Stimulated activated memory B cell treated with anti-CD40 and anti-IgM and Interleukin-4, amounts not matched to agents 10 μg/mL and 1 μg/mL and 100 μg/mL, for 72 hours (primary cell): ENCODE data around the gene PRKG1.

Experiments
- ATAC-seq: fragments of 150-1000 bp; cut with Tn5 transposase; 2 replicates; pipeline ENCODE4 v1.10.0; 2021
- H3K27ac Mint-ChIP-seq: one replicate; pipeline ENCODE4 v1.8.0; 2022; ENCODE audit warnings: mild to moderate bottlenecking, mixed read lengths
- H3K27me3 Mint-ChIP-seq: one replicate; pipeline ENCODE4 v1.8.0; 2022; ENCODE audit warnings: mixed read lengths
- H3K36me3 Mint-ChIP-seq: one replicate; pipeline ENCODE4 v1.8.0; 2022; ENCODE audit warnings: mixed read lengths
- H3K4me1 Mint-ChIP-seq: one replicate; pipeline ENCODE4 v1.8.0; 2022; ENCODE audit warnings: mixed read lengths
- H3K4me3 Mint-ChIP-seq: one replicate; pipeline ENCODE4 v1.8.0; 2022; ENCODE audit warnings: mild to moderate bottlenecking, moderate library complexity, mixed read lengths
- H3K9me3 Mint-ChIP-seq: one replicate; pipeline ENCODE4 v1.8.0; 2022; ENCODE audit warnings: mixed read lengths

Gene PRKG1

DNA sequence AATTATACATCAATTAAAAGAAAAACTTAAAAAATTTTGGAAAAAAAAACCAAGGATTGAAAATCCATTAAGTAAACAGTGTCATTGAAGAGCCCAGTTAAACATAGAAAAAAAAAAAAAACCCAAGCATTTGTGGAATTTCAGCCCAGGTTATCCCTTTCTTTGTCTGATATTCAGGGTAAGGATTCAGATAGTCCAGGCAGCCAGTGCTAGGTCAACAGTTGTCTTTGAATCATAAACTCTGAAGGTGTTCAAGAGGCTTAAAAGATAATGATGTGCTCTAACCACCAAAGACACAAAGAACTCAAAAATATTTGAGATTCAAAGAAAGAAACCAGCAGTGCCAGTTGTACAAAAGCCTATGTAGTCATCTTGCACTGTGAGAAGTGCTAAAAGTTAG is 969.5 kb downstream of the PRKG1 start:
- Mint-ChIP-seq H3K27me3 (no peaks in the 10 kb centered on the region), H3K27ac (no peak overlapping the region), H3K4me1 (no peaks in the 10 kb centered on the region), H3K9me3 (no peaks in the 10 kb centered on the region), H3K4me3 (no peak overlapping the region), H3K36me3 (no peaks in the 10 kb centered on the region)
- ATAC-seq: no peak

- Mint-ChIP-seq H3K27ac (no peak overlapping the region), H3K36me3 (no peaks in the 10 kb centered on the region), H3K27me3 (no peaks in the 10 kb centered on the region), H3K4me1 (no peaks in the 10 kb centered on the region), H3K4me3 (no peak overlapping the region), H3K9me3 (no peaks in the 10 kb centered on the region)
- no peak for ATAC-seq
Observed at GRCh38 chr10:52048051-52048450, 973.8 kb downstream of the PRKG1 start.

DNA sequence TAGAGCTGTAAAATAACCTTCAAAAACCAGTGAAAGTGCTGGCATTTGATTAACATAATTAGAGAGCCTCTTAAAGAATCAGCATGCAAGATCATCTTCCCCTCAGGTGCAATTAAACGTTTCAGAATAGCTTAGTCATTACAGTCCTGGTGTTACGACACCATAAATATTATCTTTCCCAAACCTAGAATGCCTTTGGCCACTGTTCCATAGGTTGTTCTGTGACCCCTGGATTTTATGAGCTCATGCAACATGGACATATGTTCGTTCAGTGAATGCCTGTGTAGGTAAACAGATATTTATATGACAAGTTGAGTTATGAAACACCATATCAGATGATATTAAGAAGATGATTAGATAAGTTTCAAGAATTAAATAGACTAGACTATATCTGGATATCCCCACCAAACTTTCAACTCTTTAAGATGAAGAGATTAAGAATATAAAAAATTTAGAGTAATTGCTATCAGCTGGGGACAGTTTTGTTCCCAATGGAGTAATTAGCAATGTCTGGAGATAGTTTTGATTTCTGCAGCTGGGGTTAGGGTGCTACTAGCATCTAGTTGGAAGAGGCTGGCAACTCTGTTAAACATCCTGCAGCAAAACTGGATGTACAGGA is 976.3 kb downstream of the PRKG1 start:
- Mint-ChIP-seq H3K27ac (no peak overlapping the region), H3K4me1 (no peaks in the 10 kb centered on the region), H3K4me3 (no peak overlapping the region), H3K9me3 (no peaks in the 10 kb centered on the region), H3K36me3 (no peaks in the 10 kb centered on the region), H3K27me3 (no peaks in the 10 kb centered on the region)
- ATAC-seq: no peak

DNA sequence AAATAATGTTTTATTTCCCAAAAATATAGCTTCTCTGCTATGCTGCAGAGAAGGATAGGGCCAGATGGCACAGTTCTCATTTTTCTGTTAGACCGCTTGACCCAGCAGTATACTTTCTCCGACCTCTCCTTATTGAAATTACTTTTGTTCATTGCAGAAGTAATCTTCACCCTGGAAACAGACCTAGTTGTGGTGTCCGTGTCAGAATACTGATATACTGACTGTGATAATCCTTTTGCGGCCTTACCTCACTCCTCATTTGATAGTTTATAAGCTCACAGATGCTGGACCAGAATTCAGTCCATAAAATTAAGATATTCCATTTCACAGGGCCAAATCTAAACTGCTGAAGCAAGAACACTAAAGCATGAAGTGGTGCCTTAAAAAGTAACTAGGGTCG is 979.2 kb downstream of the PRKG1 start:
- no peak overlapping the region for H3K27ac Mint-ChIP-seq
- no peaks in the 10 kb centered on the region for H3K9me3 Mint-ChIP-seq
- no peaks in the 10 kb centered on the region for H3K4me1 Mint-ChIP-seq
- H3K4me3 Mint-ChIP-seq: no peak overlapping the region
- no peaks in the 10 kb centered on the region for H3K36me3 Mint-ChIP-seq
- no peak for ATAC-seq
- no peaks in the 10 kb centered on the region for H3K27me3 Mint-ChIP-seq

DNA sequence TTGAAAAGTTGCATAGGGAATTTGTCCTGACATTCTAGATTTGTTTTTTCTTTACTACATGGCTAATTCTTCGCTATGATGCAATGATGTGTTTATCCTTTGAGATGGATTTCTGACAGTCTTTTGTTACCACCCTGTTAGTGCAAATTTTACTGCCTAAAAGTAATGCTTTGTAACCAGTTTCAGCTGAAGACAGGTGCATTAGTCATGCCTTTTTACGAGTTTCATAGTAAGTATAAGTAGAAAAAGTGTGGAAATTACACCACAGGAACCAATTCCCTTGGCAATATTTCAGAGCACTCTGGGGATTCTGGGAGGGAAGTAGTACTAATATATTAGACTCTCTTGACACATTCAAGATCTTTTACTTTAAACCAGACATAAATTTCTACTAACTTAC is 982.0 kb downstream of the PRKG1 start:
- no peak for ATAC-seq
- H3K36me3 Mint-ChIP-seq: no peaks in the 10 kb centered on the region

GRCh38 chr10:52059089-52059488 is 984.8 kb downstream of the PRKG1 start:
- no peaks in the 10 kb centered on the region for H3K36me3 Mint-ChIP-seq
- no peaks in the 10 kb centered on the region for H3K27me3 Mint-ChIP-seq
- no peaks in the 10 kb centered on the region for H3K4me1 Mint-ChIP-seq
- no peak overlapping the region for H3K4me3 Mint-ChIP-seq
- no peak overlapping the region for H3K27ac Mint-ChIP-seq
- ATAC-seq: no peak
- no peaks in the 10 kb centered on the region for H3K9me3 Mint-ChIP-seq

More for the DNA sequence above, 982.0 kb downstream of the PRKG1 start:
- Mint-ChIP-seq H3K27ac (no peak overlapping the region), H3K4me1 (no peaks in the 10 kb centered on the region), H3K4me3 (no peak overlapping the region), H3K27me3 (no peaks in the 10 kb centered on the region), H3K9me3 (no peaks in the 10 kb centered on the region)

GRCh38 chr10:52063159-52063558 is 988.9 kb downstream of the PRKG1 start:
- H3K27me3 Mint-ChIP-seq: no peaks in the 10 kb centered on the region
- no peak overlapping the region for H3K4me3 Mint-ChIP-seq
- H3K36me3 Mint-ChIP-seq: no peaks in the 10 kb centered on the region
- ATAC-seq: no peak
- H3K27ac Mint-ChIP-seq: no peak overlapping the region
- no peaks in the 10 kb centered on the region for H3K4me1 Mint-ChIP-seq
- no peaks in the 10 kb centered on the region for H3K9me3 Mint-ChIP-seq

- peak; percentile 48 for ATAC-seq
- Mint-ChIP-seq H3K4me3 (no peak overlapping the region), H3K27me3 (no peaks in the 10 kb centered on the region), H3K9me3 (no peaks in the 10 kb centered on the region), H3K27ac (no peak overlapping the region), H3K4me1 (no peaks in the 10 kb centered on the region), H3K36me3 (no peaks in the 10 kb centered on the region)
Observed at GRCh38 chr10:52064084-52064845, 990.0 kb downstream of the PRKG1 start.

DNA sequence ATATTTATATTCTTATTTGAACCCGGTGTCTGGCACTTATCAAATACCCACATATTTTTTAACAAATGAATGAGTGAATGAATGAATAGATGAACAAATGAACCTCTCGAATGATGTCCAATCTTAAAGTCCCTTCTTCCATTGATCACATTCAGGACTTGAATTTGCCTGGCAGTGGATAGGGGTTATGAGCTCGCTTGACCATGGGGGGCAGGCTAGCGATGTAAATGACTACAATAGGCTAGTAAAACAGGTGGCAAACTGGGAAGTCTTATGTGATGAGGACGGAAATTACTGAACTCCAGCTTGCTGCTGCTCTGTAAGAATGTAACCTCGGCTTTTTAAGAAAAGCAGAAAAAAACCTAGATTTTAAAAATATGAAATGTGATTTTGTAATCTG is 992.1 kb downstream of the PRKG1 start:
- Mint-ChIP-seq H3K4me1 (no peaks in the 10 kb centered on the region), H3K36me3 (no peaks in the 10 kb centered on the region), H3K4me3 (no peak overlapping the region), H3K9me3 (no peaks in the 10 kb centered on the region), H3K27me3 (no peaks in the 10 kb centered on the region), H3K27ac (no peak overlapping the region)
- no peak for ATAC-seq

DNA sequence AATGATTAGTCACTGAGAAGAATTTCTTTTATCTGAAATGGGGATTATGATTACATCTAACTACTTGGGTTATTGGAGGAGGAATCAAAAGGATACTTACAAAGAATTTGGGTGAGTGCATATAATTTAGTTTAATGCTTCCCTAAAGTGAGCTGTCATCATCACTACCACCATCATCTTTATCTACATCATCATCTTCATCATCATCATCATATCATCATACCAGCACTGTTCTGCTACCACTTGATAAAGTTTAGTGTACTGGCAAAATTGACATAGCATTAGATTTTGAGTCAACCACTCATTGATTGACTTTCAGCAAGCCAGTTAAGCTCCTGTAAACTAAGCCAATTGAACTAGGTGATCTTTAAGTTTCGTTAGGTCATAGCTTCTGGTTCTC is 994.2 kb downstream of the PRKG1 start:
- Mint-ChIP-seq H3K27ac (no peak overlapping the region), H3K9me3 (no peaks in the 10 kb centered on the region), H3K36me3 (no peaks in the 10 kb centered on the region), H3K4me3 (no peak overlapping the region), H3K27me3 (no peaks in the 10 kb centered on the region), H3K4me1 (no peaks in the 10 kb centered on the region)
- ATAC-seq: no peak

DNA sequence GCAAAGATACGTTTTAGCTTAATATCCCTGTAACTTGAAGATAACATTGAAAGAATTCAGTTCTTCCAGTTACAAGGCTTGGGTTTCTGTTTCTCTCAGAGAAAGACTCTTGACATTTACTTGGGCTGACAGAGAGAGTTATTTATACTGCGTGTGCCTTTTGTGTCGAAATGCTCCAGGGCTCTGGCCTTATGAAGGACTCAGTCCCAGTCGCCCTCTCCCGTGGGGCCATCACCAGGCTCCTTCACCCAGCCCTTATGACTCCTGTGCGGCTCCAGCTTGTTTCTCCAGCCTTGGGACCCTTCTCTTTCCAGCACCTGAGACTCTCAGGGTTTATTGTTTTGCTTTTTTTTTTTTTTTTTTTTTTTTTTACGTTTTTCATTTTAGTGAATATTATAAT is 997.5 kb downstream of the PRKG1 start:
- ATAC-seq: no peak
- Mint-ChIP-seq H3K9me3 (no peaks in the 10 kb centered on the region), H3K27ac (no peak overlapping the region), H3K36me3 (no peaks in the 10 kb centered on the region), H3K27me3 (no peaks in the 10 kb centered on the region), H3K4me1 (no peaks in the 10 kb centered on the region), H3K4me3 (no peak overlapping the region)

DNA sequence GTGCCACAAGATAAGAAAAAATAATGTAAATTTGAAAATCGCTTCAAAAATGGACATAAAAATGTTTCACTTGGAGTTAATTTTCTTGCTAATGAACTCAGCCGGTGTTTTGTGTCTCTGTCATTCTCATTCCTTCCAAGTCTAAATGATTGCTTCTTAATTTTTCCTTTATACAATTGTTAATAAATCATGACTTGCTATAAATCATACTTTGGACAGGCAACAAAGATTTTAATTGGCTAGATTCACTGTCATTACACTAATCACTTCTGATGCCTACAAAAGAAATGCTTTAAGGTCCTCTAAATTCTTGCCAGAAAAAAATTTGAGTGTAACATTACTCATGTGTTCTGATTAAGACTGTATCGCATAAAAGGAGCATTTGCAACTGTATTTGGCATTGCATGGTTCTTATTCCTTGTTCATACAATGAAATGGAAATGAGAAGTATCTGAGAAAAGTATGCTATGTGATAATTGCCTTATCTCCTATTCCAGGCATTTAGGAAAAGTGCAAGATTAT is 1000.3 kb downstream of the PRKG1 start:
- H3K36me3 Mint-ChIP-seq: no peaks in the 10 kb centered on the region
- no peak for ATAC-seq
- no peaks in the 10 kb centered on the region for H3K4me1 Mint-ChIP-seq
- no peaks in the 10 kb centered on the region for H3K27me3 Mint-ChIP-seq
- H3K27ac Mint-ChIP-seq: no peak overlapping the region
- H3K9me3 Mint-ChIP-seq: no peaks in the 10 kb centered on the region
- no peak overlapping the region for H3K4me3 Mint-ChIP-seq

DNA sequence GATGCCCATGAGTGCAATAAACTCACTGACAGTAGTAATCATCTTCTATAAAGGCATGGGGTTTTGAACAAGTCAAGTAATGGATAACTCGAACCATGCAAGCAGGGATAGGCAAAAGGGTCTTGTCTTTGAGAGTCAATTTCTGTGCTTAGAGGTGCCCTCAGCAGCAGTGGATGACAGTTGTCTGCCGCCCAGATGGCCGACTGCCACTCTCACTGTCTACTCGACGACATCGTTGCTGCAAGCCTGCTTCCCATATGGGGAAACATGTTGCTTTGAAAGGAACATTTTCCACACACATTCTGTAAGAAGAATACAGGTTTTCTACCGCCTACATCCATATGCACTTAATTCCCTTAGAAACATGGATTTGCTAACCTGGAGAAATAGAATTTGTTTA is 1003.5 kb downstream of the PRKG1 start:
- Mint-ChIP-seq H3K27ac (no peak overlapping the region), H3K27me3 (no peaks in the 10 kb centered on the region), H3K9me3 (no peaks in the 10 kb centered on the region), H3K4me3 (no peak overlapping the region), H3K36me3 (no peaks in the 10 kb centered on the region), H3K4me1 (no peaks in the 10 kb centered on the region)
- no peak for ATAC-seq

DNA sequence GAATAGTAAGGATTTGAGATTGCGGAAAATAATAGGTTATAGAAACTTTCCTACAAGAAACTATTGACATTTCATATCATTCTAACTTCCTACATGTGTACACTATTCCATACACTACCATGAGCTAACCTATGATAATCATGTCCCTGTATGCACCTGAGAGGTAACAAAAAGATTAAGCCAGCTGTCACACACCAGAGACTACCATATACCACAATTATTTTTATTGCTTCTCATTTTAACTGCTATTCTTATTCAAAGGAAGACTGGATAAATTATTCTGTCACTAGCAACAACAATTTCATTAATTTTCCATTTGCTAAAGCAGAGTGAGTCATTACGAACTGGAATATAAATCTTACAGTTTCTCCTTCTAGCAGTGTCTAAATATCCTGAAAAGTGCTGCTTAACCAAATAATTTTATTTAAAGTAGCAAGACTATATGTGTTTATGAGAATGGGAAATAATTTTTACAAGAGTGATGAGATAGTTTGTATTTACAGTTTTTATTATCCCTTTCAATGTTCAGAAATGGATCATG is 1004.2 kb downstream of the PRKG1 start:
- no peak overlapping the region for H3K27ac Mint-ChIP-seq
- H3K36me3 Mint-ChIP-seq: no peaks in the 10 kb centered on the region
- no peak for ATAC-seq
- H3K4me3 Mint-ChIP-seq: no peak overlapping the region
- no peaks in the 10 kb centered on the region for H3K9me3 Mint-ChIP-seq
- no peaks in the 10 kb centered on the region for H3K4me1 Mint-ChIP-seq
- H3K27me3 Mint-ChIP-seq: no peaks in the 10 kb centered on the region

DNA sequence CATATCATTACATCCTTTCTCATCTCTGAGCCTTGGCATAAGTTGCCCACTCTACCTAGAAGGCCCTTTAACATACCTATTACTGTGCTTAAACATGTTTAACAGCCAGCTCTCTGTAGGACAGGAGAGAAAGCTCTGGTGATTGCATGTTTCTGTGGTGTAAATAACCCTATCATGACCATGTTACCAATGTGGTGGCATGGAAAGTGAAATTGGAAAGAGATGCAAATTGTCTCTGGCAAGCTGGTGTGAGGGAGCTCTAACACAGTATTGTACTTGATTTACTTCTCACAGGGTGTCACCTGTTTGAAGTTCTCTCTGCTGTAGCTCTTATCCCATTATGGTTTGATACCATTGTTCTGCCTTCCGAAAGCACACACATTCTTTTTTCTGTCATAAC is 1008.0 kb downstream of the PRKG1 start:
- ATAC-seq: no peak
- Mint-ChIP-seq H3K27ac (no peak overlapping the region), H3K27me3 (no peaks in the 10 kb centered on the region), H3K9me3 (no peaks in the 10 kb centered on the region), H3K36me3 (no peaks in the 10 kb centered on the region), H3K4me1 (no peaks in the 10 kb centered on the region), H3K4me3 (no peak overlapping the region)

DNA sequence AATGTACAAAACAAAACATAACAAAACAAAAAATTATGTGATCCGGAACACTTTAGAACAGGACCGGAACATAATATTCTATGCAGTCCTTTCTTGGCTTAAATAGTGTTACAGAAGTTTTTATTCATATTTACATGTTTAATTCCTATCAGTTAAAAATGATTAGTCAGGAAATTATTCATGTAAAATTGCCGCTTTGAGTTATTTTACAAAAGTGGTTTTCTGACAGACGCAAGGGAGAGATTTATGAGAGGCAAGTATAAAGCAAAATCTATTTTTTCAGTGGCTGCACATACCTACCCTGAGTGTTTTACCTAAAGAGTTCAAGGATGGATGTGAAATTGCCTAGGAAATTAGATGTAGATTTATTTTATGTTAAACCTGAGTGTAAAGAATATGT is 1009.1 kb downstream of the PRKG1 start:
- H3K27ac Mint-ChIP-seq: no peak overlapping the region
- no peaks in the 10 kb centered on the region for H3K4me1 Mint-ChIP-seq
- no peak overlapping the region for H3K4me3 Mint-ChIP-seq
- no peak for ATAC-seq
- no peaks in the 10 kb centered on the region for H3K9me3 Mint-ChIP-seq
- no peaks in the 10 kb centered on the region for H3K27me3 Mint-ChIP-seq
- H3K36me3 Mint-ChIP-seq: no peaks in the 10 kb centered on the region
